CD14-positive monocyte (primary cell): ENCODE data around the gene KMT2D. TPM values are rescaled to one million over a fixed set of nuclear protein-coding genes. Genes with fewer than 3 reads are reported as not detected.

Experiments used
- DNase-seq, 3 donors: peaks; one replicate each; pipeline ENCODE4 v3.0.0-alpha.2; 2011 to 2022
- H2AFZ ChIP-seq: 2 replicates; pipeline ENCODE4 v1.6.0; 2012; ENCODE audit warnings: mild to moderate bottlenecking, low read depth, low read length, inconsistent platforms; ENCODE audit not compliant: insufficient read depth, poor library complexity, severe bottlenecking
- H3K27ac ChIP-seq, 2 donors: 1 replicate in 1 of 2; 2 replicates in 1 of 2; pipeline ENCODE4 v1.5.1; 2012 to 2013; ENCODE audit warnings: low read length in 2 of 2, control low read depth in 1 of 2, inconsistent platforms in 1 of 2, low read depth in 1 of 2, mild to moderate bottlenecking in 1 of 2
- H3K27me3 ChIP-seq, 2 donors: one replicate each; pipeline versions ENCODE4 v1.6.0 to v1.6.1; 2011 to 2013; ENCODE audit warnings: low read length in 2 of 2; ENCODE audit not compliant: control insufficient read depth in 2 of 2, insufficient read depth in 2 of 2
- H3K36me3 ChIP-seq, 2 donors: replicated peaks in 1 of 2; 1 replicate in 1 of 2; 2 replicates in 1 of 2; pipeline versions ENCODE4 v1.5.1 to v1.6.1; 2012 to 2013; ENCODE audit warnings: low read length in 2 of 2, control low read depth in 1 of 2, inconsistent platforms in 1 of 2, mild to moderate bottlenecking in 1 of 2; ENCODE audit not compliant: insufficient read depth in 2 of 2, control insufficient read depth in 1 of 2
- H3K4me1 ChIP-seq, 2 donors: 1 replicate in 1 of 2; 2 replicates in 1 of 2; pipeline versions ENCODE4 v1.5.1 to v1.6.1; 2012 to 2013; ENCODE audit warnings: low read length in 2 of 2, control low read depth in 1 of 2, inconsistent platforms in 1 of 2, mild to moderate bottlenecking in 1 of 2, moderate library complexity in 1 of 2; ENCODE audit not compliant: insufficient read depth in 2 of 2, control insufficient read depth in 1 of 2
- H3K4me2 ChIP-seq: replicated peaks from 2 replicates; pipeline ENCODE3; 2012; ENCODE audit warnings: low read length, moderate library complexity, mild to moderate bottlenecking; ENCODE audit not compliant: poor library complexity, severe bottlenecking; ENCODE audit errors: extremely low read depth
- H3K4me3 ChIP-seq, 3 experiments: fragments of 200-600 bp in 1 of 3; sonication (generic) in 1 of 3; replicated peaks in 1 of 3; 1 replicate in 2 of 3; 2 replicates in 1 of 3; pipeline ENCODE4 v1.5.1; 2011 to 2013; ENCODE audit warnings: low read length in 3 of 3, mild to moderate bottlenecking in 3 of 3, control low read depth in 2 of 3, low read depth in 2 of 3, inconsistent platforms in 1 of 3, moderate library complexity in 1 of 3
- H3K79me2 ChIP-seq: 2 replicates; pipeline ENCODE4 v1.6.0; 2012; ENCODE audit warnings: mild to moderate bottlenecking, control low read depth, inconsistent platforms, low read length, moderate library complexity; ENCODE audit not compliant: insufficient read depth
- H3K9ac ChIP-seq: 2 replicates; pipeline ENCODE4 v1.6.0; 2017; ENCODE audit warnings: low read length, mild to moderate bottlenecking; ENCODE audit not compliant: insufficient read depth, poor library complexity, severe bottlenecking
- H3K9me3 ChIP-seq, 2 donors: replicated peaks in 1 of 2; 1 replicate in 1 of 2; 2 replicates in 1 of 2; pipeline versions ENCODE4 v1.5.1 to v1.6.1; 2012 to 2013; ENCODE audit warnings: low read length in 2 of 2, control low read depth in 1 of 2; ENCODE audit not compliant: control insufficient read depth in 1 of 2, insufficient read depth in 1 of 2
- H4K20me1 ChIP-seq: 2 replicates; pipeline ENCODE4 v1.6.0; 2012; ENCODE audit warnings: mild to moderate bottlenecking, low read length, control low read depth, moderate library complexity; ENCODE audit not compliant: insufficient read depth
- H3K27ac Mint-ChIP-seq, 7 donors: one replicate each; pipeline ENCODE4 v1.8.0; 2020; ENCODE audit warnings: mild to moderate bottlenecking in 7 of 7, mixed read lengths in 7 of 7, moderate library complexity in 6 of 7, inconsistent platforms in 2 of 7
- H3K27me3 Mint-ChIP-seq, 3 donors: one replicate each; pipeline ENCODE4 v1.8.0; 2021 to 2022; ENCODE audit warnings: low read depth in 3 of 3, mild to moderate bottlenecking in 3 of 3, mixed read lengths in 3 of 3, moderate library complexity in 3 of 3, inconsistent platforms in 1 of 3
- H3K36me3 Mint-ChIP-seq, 2 donors: one replicate each; pipeline ENCODE4 v1.8.0; 2020; ENCODE audit warnings: mixed read lengths in 2 of 2, inconsistent platforms in 1 of 2, mild to moderate bottlenecking in 1 of 2
- H3K4me1 Mint-ChIP-seq: one replicate; pipeline ENCODE4 v1.8.0; 2020; ENCODE audit warnings: mild to moderate bottlenecking, mixed read lengths
- H3K4me3 Mint-ChIP-seq, 2 donors: one replicate each; pipeline ENCODE4 v1.8.0; 2020; ENCODE audit warnings: mild to moderate bottlenecking in 2 of 2, mixed read lengths in 2 of 2, moderate library complexity in 1 of 2
- H3K9me3 Mint-ChIP-seq, 7 donors: one replicate each; pipeline ENCODE4 v1.8.0; 2020 to 2022; ENCODE audit warnings: mixed read lengths in 7 of 7, mild to moderate bottlenecking in 6 of 7, moderate library complexity in 6 of 7, inconsistent platforms in 2 of 7
- CTCF ChIP-seq: fragments of 200-600 bp; IDR thresholded peaks from one replicate; pipeline ENCODE4 v1.8.0; 2022; ENCODE audit warnings: antibody characterized with exemption, mild to moderate bottlenecking
- WGBS: methylation state at CpG from one replicate; pipeline ENCODE4 v1.1.5; 2013; ENCODE audit warnings: missing lambda C conversion rate; ENCODE audit not compliant: insufficient coverage; 5-methylcytosine and 5-hydroxymethylcytosine counted together
- intact Hi-C, 2 donors: fragments of 100-400 bp; cut with micrococcal nuclease; formaldehyde crosslinking; loops; one replicate each; pipeline versions ENCODE4 v1.15.0 to v1.15.1; 2023
- polyA plus RNA-seq, 3 donors: library from polyadenylated mRNA; depleted of rRNA in 1 of 3; unstranded in 2 of 3; stranded (reverse) in 1 of 3; fragments of 300-500 nt in 2 of 3; fragments of >200 nt in 1 of 3; fragmentation: Illumina TruSeq in 2 of 3; gene quantifications; 1 replicate in 2 of 3; 2 replicates in 1 of 3; pipeline ENCODE4 v1.2.3, GENCODE V29; 2012 to 2021

KMT2D gene
- polyA plus RNA-seq, 3 donors, result 1.2 to 66.9 (median 2.7) TPM

- no peak overlapping the region for H3K4me2 ChIP-seq
- H4K20me1 ChIP-seq, result peaks cover 89% of the 10 kb centered on the region
- no peaks in the 10 kb centered on the region for H3K27me3 ChIP-seq
- no peaks in the 10 kb centered on the region for H3K9me3 Mint-ChIP-seq
- peaks cover 49 to 53% of the 10 kb centered on the region in 2 donors for H3K36me3 ChIP-seq
- peak overlapping the region in 6 of 7 donors; percentile 46 to 96 (median 92) for H3K27ac Mint-ChIP-seq
- H3K4me3 ChIP-seq, result no peak overlapping the region
- WGBS, result 100% methylated on average over 3 of the region's 4 CpGs
- H3K4me1 ChIP-seq, result peaks cover 38 to 41% of the 10 kb centered on the region in 2 donors
- no peak overlapping the region for H3K9ac ChIP-seq
- peaks cover 49% of the 10 kb centered on the region for H3K4me1 Mint-ChIP-seq
- TF ChIP-seq CTCF, result no peak
- intact Hi-C loops, result loop anchor here (5.0 kb wide), 2 partner anchors 38 to 77 kb away; partner anchors contain the start of genes PRKAG1 (in 2 of the 2) and TUBA1B (in 1 of the 2)
- H3K4me3 Mint-ChIP-seq, result no peak overlapping the region
- peak overlapping the region in 1 of 2 donors; percentile 92 for H3K27ac ChIP-seq
- H3K79me2 ChIP-seq, result peaks cover 98% of the 10 kb centered on the region
- H3K36me3 Mint-ChIP-seq, result peaks cover 51 to 62% of the 10 kb centered on the region in 2 donors
- no peak overlapping the region for H2AFZ ChIP-seq
- H3K27me3 Mint-ChIP-seq, result peaks cover 0 to 3% (median 0%) of the 10 kb centered on the region in 3 donors
- H3K9me3 ChIP-seq, result no peaks in the 10 kb centered on the region
- DNase-seq, result no peak
Measured at GRCh38 chr12:49055092-49055491, 5.5 kb downstream of the KMT2D start.

GRCh38 chr12:49054524-49054923 is 6.1 kb downstream of the KMT2D start:
- H2AFZ ChIP-seq, result no peak overlapping the region
- Mint-ChIP-seq H3K9me3 (no peaks in the 10 kb centered on the region), H3K36me3 (peaks cover 56 to 68% of the 10 kb centered on the region in 2 donors), H3K4me1 (peaks cover 49% of the 10 kb centered on the region), H3K4me3 (no peak overlapping the region), H3K27ac (peak overlapping the region in 2 of 7 donors; percentile 30 to 54), H3K27me3 (peaks cover 0 to 3% (median 0%) of the 10 kb centered on the region in 3 donors)
- H3K79me2 ChIP-seq, result peaks cover 92% of the 10 kb centered on the region
- H3K27me3 ChIP-seq, result no peaks in the 10 kb centered on the region
- H3K4me2 ChIP-seq, result no peak overlapping the region
- H3K4me1 ChIP-seq, result peaks cover 38 to 41% of the 10 kb centered on the region in 2 donors
- DNase-seq, result no peak
- peaks cover 94% of the 10 kb centered on the region for H4K20me1 ChIP-seq
- H3K27ac ChIP-seq, result no peak overlapping the region
- WGBS, result 97% methylated on average over 10 of the region's 10 CpGs
- H3K9ac ChIP-seq, result no peak overlapping the region
- peaks cover 55 to 59% of the 10 kb centered on the region in 2 donors for H3K36me3 ChIP-seq
- no peaks in the 10 kb centered on the region for H3K9me3 ChIP-seq
- no peak for TF ChIP-seq CTCF
- intact Hi-C loops, result no loop called here
- H3K4me3 ChIP-seq, result no peak overlapping the region
